ENCODE results near the gene NR2F1-AS1.

The NR2F1-AS1 gene

GRCh38 chr5:93371893-93372292 is 209.1 kb downstream of the NR2F1-AS1 start:
- no peak for DNase-seq

GRCh38 chr5:93364378-93364777 is 216.6 kb downstream of the NR2F1-AS1 start:
- no peak for DNase-seq

- DNase-seq = no peak
These were observed 220.5 kb downstream of the NR2F1-AS1 start for GRCh38 chr5:93360436-93361088.

- DNase-seq = no peak
These were observed 221.1 kb downstream of the NR2F1-AS1 start for GRCh38 chr5:93359960-93360305.
